ENCODE measurements around the gene LTB. TPM values are rescaled to one million over a fixed set of nuclear protein-coding genes. Genes with fewer than 3 reads are reported as not detected.

The LTB gene
- total RNA-seq, 4 donors from 2014 or later = 1.5 TPM; not detected in 3

DNA sequence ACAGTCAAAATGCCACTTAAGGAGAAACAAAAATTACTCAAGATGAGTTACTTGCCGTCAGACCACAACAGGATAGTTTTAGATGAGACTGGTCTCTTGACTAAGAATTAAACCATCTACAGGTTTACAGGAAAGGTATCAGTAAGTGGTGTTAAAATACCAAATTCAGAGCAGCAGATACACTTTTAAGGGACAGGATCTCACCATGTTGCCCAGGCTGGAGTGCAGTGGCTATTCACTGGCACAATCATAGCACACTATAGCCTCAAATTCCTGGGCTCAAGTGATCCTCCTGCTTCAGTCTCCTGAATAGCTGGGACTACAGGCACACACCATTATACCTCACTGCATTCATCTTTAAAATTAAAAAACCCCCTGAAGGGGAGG, 48.8 kb downstream of the LTB start:
- no peaks in the 10 kb centered on the region for H3K4me1 ChIP-seq
- no peak overlapping the region for H3K4me3 ChIP-seq
- intact Hi-C loops (cut with DNase I; ENCODE audit: low total_unique reads) = no loop called here
- TF ChIP-seq CTCF (IDR thresholded peaks at IDR 0.05) (no peak), POLR2A (IDR thresholded peaks at IDR 0.05) (no peak)
- no peak overlapping the region for H3K27ac ChIP-seq
- H3K27me3 ChIP-seq = no peaks in the 10 kb centered on the region
- no peaks in the 10 kb centered on the region for H3K9me3 ChIP-seq
- no peak for DNase-seq
- H3K36me3 ChIP-seq = no peaks in the 10 kb centered on the region

DNA sequence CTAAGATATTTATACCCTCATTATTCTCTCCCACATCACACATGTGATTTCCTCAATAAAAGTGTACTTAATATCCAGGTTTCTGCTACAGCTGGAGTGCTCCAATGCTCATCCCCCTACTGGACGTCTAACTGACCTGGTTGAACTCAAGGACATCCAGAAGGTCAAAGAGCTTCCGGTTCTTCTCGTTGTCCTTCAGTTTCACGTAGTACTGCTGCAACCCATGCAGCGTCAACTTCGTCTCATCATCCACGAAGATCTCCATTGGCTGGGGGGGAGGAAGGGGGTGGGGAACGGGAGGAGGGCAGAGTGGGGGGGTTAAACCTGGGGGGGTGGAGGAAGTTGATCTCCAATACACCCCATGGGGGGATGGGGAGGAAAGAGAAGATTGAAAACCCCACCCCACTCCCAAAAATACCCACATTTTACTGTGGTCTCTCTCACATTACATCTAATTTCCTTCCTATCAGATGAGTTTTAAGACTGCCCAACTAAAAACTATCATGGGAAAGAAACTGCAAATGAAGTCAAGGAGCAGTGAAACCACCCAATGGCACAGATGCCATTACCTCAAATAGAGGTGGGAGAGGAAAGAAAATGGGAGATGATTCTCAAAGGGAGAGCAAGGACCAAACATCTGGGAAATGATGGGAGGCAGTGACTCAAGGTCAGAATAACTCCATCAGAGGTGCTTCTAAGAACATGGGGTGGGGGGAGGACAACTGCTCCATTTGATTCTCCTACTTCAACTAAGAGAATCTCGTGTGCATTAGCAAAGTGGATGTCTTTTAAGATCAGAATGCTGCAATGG, 49.4 kb downstream of the LTB start:
- Histone ChIP-seq H3K27me3 (no peaks in the 10 kb centered on the region), H3K36me3 (no peaks in the 10 kb centered on the region), H3K4me3 (no peak overlapping the region), H3K4me1 (no peaks in the 10 kb centered on the region), H3K27ac (no peak overlapping the region), H3K9me3 (no peaks in the 10 kb centered on the region)
- intact Hi-C loops (cut with DNase I; ENCODE audit: low total_unique reads) = no loop called here
- no peak for DNase-seq
- TF ChIP-seq POLR2A (IDR thresholded peaks at IDR 0.05) = no peak
- no peak for TF ChIP-seq CTCF (IDR thresholded peaks at IDR 0.05)

- H3K4me3 ChIP-seq = no peak overlapping the region
- H3K36me3 ChIP-seq = no peaks in the 10 kb centered on the region
- intact Hi-C loops (cut with DNase I; ENCODE audit: low total_unique reads) = no loop called here
- no peak for DNase-seq
- no peak for TF ChIP-seq POLR2A (IDR thresholded peaks at IDR 0.05)
- no peak for TF ChIP-seq CTCF (IDR thresholded peaks at IDR 0.05)
- H3K27me3 ChIP-seq = no peaks in the 10 kb centered on the region
- H3K4me1 ChIP-seq = no peaks in the 10 kb centered on the region
- H3K9me3 ChIP-seq = no peaks in the 10 kb centered on the region
- no peak overlapping the region for H3K27ac ChIP-seq
Measured at GRCh38 chr6:31531771-31532643, 50.2 kb downstream of the LTB start.

DNA sequence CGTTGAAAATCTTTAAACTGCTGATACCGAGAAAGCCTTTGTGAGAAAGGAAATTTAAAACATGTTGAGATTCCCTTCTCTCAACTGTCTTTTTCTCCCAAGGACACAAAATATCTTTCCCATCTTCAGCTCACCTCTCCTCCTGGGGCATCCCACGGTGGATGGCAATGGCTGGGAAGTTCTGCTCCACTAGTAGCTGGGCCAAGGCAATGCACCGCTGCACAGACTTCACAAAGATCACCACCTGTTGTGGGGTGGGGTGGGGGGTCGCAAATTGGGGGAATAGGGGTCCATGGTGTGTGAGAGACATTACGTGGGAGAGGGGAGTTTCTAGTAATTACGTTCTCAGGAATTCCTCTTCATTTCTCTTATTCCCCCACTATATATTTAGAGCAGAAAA, 51.1 kb downstream of the LTB start:
- Histone ChIP-seq H3K27ac (no peak overlapping the region), H3K27me3 (no peaks in the 10 kb centered on the region), H3K4me3 (no peak overlapping the region), H3K4me1 (no peaks in the 10 kb centered on the region), H3K9me3 (no peaks in the 10 kb centered on the region), H3K36me3 (no peaks in the 10 kb centered on the region)
- no peak for DNase-seq
- intact Hi-C loops (cut with DNase I; ENCODE audit: low total_unique reads) = no loop called here
- TF ChIP-seq POLR2A (IDR thresholded peaks at IDR 0.05) (no peak), CTCF (IDR thresholded peaks at IDR 0.05) (no peak)

DNA sequence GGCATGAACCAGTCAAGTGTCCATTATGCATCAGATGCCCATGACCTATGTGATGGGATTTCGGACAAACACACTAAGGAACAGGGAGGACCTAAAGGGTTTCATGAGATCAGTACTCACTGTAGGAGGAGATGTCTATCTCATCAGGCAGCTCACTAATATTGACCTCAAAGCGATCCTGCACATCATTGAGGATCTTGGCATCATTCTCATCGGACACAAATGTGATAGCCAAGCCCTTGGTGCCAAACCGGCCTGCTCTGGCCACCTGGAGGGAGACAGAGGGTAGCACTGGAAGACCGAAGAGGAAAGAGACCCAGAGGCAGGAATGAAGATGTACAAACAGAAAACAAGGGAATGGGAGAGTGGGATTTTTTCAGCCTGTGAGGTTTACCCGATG, 51.6 kb downstream of the LTB start:
- intact Hi-C loops (cut with DNase I; ENCODE audit: low total_unique reads) = no loop called here
- H3K27ac ChIP-seq = no peak overlapping the region
- TF ChIP-seq CTCF (IDR thresholded peaks at IDR 0.05) = no peak
- no peak for TF ChIP-seq POLR2A (IDR thresholded peaks at IDR 0.05)
- no peaks in the 10 kb centered on the region for H3K4me1 ChIP-seq
- no peaks in the 10 kb centered on the region for H3K9me3 ChIP-seq
- H3K27me3 ChIP-seq = no peaks in the 10 kb centered on the region
- no peak overlapping the region for H3K4me3 ChIP-seq
- H3K36me3 ChIP-seq = no peaks in the 10 kb centered on the region
- no peak for DNase-seq

All from uterus (tissue), 4 donors.